Subcutaneous adipose tissue (tissue), 4 donors: ENCODE data around the gene NOXO1. TPM values are rescaled to one million over a fixed set of nuclear protein-coding genes. Genes with fewer than 3 reads are reported as not detected.

Experiments used
- total RNA-seq, 4 donors: library from RNA; depleted of rRNA; stranded (reverse); fragments of >200 nt; gene quantifications; one replicate each; pipeline ENCODE4 v1.1.0, GENCODE V29; 2016
- TF ChIP-seq, protein P1 (sequence below): fragments of 450-650 bp; IDR thresholded peaks from one replicate; pipeline ENCODE4 v1.5.1; 2016; ENCODE audit warnings: low read depth, mild to moderate bottlenecking, control low read depth, antibody characterized with exemption, moderate library complexity

NOXO1 gene
- total RNA-seq, 4 donors from 2014 or later: not detected

DNA sequence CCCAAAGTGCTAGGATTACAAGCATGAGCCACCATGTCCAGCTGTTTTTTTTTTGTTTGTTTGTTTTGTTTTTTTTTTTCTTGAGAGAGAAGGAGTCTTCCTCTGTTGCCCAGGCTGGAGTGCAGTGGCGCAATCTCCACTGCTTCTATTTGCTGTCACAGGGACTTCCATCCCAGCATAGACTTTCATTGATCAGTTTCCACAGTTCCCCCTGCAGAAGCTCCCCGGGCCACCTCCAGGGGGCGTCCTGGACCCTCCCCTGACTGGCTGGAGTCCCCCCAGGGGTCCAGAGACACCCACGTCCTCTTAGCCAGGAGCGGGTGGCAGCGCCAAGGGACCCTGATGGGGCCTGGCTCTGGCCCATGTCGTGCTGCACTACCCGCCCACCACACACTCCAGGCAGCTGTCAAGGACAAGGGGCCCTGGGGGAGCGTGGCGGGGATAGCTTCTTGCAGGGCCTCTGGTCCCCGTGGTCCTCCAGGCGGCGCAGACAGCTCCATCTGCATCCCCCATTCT, 35.2 kb upstream of the NOXO1 start:
- TF ChIP-seq, protein P1, sequence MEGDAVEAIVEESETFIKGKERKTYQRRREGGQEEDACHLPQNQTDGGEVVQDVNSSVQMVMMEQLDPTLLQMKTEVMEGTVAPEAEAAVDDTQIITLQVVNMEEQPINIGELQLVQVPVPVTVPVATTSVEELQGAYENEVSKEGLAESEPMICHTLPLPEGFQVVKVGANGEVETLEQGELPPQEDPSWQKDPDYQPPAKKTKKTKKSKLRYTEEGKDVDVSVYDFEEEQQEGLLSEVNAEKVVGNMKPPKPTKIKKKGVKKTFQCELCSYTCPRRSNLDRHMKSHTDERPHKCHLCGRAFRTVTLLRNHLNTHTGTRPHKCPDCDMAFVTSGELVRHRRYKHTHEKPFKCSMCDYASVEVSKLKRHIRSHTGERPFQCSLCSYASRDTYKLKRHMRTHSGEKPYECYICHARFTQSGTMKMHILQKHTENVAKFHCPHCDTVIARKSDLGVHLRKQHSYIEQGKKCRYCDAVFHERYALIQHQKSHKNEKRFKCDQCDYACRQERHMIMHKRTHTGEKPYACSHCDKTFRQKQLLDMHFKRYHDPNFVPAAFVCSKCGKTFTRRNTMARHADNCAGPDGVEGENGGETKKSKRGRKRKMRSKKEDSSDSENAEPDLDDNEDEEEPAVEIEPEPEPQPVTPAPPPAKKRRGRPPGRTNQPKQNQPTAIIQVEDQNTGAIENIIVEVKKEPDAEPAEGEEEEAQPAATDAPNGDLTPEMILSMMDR: no peak

DNA sequence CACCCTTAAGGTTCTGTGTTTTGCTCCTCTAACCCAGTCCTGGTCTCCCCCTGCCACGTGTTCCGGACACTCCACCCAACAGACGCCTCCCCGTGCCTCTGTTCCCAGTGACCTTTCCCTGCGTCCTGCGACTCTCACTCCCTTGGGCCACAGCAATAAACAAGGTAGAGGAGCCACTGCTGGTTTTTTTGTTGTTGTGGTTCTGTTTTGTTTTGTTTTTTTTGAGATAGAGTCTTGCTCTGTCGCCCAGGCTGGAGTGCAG, 34.6 kb upstream of the NOXO1 start:
- TF ChIP-seq, protein P1: no peak

DNA sequence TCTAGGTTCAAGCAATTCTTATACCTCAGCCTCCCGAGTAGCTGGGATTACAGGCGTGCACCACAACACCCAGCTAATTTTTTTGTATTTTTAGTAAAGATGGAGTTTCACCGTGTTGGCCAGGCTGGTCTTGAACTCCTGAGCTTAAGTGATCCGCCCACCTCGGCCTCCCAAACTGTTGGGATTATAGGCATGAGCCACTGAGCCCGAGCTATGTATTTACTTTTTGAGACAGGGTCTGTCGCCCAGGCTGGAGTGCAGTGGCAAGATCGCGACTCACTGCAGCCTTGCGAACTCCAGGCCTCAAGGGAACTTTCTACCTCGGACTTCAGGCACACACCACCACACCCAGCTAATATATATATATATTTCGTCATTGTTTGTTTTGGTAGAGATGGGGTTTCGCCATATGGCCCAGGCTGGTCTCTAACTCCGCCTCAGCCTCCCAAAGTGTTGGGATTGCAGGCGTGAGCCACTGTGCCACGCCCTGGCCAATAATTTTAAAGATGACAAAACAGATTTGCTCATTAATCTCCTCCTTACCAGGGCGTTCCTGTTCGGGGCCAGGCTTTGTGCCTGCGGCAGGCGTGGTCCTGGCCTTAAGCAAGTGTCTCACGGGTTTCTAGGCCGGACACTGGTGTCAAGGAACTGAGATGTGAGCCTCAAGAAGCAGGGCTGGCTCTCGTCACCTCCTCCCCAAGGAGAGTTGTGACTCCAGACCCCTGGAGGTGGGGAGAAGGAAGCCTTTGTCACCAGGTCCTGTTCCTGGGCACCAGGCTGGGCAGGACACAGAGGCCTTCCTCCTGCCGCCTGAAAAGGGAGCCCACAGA, 34.1 kb upstream of the NOXO1 start:
- TF ChIP-seq, protein P1: no peak

DNA sequence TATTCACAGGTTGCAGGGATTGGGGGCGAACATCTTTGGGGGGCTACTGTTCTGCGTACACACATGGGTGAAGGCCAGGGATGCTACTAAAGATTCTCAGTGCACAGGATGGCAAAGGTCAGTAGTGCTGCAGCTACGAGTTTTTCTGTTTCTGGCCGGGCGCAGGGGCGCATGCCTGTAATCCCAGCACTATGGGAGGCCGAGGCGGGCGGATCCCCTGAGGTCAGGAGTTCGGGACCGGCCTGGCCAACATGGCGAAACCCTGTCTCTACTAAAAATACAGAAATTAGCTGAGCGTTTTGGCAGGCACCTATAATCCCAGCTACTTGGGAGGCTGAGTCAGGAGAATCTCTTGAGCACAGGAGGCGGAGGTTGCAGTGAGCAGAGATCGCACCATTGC, 32.3 kb upstream of the NOXO1 start:
- TF ChIP-seq, protein P1: no peak

DNA sequence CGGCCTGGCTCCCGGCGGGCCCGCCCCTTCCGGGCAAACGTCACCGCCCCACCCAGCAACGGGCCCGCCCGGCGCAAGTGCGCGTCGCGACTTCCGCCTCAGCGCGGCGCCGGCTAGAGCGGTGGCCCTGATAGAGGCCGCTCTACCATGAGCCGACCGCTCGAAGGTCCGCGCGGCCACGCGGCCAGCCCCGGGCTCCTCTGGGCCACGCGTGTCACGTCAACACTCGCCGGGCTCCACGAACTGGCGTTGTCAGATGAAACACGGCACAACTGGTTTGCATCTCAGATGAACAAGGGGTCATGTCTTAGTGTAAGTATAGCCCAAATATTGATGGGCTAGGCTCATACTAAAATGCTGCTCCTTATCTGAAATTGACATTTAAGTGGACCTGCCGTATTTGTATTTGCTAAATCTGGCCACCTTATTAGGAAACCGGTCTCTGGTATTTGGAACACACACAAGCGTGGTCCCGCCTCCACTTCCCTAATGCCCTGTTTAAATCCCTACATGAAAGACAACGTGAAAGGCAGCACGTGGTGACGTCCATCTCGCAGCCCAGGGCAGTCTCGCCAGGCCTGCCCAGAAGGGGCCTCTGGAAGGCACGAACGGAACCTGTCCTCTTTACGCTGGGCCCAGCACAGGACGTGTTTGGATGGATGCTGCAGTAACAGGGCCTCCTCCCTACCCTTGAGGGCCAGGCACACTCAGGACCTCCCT, 28.7 kb upstream of the NOXO1 start, which contains the start of gene ZNF598:
Gene ZNF598, minus strand, starts transcription at position 31 of the 720 bp plus-strand sequence.
- TF ChIP-seq, protein P1: no peak

DNA sequence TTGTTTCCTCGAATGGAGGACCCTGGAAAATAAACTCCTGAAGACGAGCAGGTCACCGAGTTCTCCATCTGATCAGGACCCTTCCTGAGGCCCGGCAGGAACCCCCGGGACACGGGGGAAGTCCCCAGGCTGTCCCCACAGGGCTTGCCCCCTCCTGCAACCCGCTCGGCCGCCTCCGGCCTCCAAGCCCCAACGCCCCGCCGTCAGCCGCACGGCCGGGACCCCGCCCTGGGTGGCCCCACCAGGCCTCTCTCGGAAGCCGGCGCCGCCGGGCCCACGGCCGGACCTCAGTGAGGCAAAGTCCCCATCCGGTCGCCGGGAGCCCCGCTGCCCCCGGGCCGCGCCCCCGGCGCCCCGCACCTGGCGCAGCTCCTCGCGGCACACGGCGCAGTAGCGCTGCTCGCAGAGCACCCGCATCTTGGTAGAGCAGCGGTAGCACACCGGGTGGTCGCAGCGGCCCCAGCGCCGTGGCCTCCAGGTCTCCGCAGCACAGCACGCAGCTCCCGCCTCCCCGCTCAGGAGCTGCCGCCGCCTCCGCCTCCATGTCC, 28.0 kb upstream of the NOXO1 start:
- TF ChIP-seq, protein P1: no peak

DNA sequence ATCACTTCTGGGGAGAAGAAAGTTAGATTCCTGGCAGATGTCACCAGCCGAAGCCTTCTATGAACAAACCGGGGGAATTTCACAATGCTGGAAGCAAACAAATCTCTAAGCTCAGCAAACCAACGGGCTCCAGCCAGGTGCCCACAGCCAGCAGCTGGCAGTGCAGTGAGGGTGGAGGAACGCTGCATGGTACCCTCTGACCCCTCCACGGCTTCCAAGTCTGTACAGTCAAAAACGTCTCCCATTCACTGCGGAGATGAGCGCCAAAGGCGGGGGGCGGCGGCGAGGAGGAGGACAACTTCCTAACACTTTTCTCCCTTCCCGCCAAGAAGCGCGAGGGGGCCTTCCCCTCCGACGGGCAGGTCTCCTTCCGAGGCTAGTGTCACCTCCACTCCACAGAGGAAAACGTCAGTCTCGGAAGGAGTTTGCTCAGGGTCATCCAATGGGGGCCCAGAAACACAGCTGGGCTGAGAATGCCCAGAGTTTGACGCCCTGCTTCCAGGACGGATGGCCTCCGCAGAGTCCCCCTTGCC, 27.4 kb upstream of the NOXO1 start:
- TF ChIP-seq, protein P1: no peak
